ENCODE data around the gene ZNF799.
"Not testable (repeated sequence)": the region's sequence is repeated elsewhere in the genome, so short reads cannot be mapped to it uniquely, and the experiment has no call there.

Gene ZNF799

DNA sequence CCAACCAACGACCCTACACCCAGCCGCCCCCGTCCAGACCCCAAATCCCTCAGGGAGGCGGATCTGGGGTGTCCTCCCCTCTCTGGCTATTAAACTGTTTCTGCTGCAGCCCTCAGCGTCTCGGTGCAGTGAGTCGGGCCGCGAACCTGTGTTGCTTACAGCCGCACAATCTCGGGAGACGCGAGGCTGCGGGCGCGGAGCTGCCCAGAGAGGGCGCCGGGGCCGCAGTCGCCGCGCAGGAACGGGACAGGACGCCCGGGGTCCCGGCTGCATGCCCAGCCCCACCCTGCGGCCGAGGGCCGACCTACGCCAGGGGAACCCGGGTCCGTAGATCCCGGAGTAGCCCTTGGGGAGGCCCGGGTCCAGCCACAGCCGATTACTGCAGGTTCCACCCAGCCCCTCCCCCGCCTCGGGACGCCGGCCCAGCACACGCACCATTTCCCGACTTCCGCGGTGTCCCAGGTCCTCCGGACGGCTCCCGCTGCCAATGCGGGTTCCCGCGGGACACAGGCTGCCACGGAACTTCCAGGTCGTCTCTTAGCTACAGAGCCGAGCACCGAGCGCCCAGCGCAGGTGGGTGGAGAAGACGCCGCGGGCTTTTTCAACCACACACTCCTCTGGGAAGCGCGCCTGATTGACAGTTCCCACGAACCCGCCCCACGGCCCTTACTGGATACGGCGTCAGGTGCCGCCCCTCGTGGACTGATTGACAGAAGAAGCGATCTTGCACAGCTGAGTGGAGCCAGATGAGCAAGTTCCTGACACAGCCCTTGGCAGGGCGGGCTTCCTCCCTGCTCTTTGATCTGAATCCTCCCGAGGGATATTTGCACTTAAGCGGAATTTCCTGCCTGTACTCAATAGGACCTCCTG is at the start of gene ZNF799:
Gene ZNF799, minus strand, starts transcription at position 639 of the 870 bp plus-strand sequence. Its CDS starts 201 bp downstream, at position 438.
- peak; percentile 94 for DNase-seq (ENCODE audit: low spot score)

- no peak for DNase-seq (ENCODE audit: low spot score)
These were observed 49.8 kb upstream of the ZNF799 start for GRCh38 chr19:12450844-12451243.

GRCh38 chr19:12448808-12449207 is 47.7 kb upstream of the ZNF799 start:
- DNase-seq (ENCODE audit: low spot score): no peak

DNA sequence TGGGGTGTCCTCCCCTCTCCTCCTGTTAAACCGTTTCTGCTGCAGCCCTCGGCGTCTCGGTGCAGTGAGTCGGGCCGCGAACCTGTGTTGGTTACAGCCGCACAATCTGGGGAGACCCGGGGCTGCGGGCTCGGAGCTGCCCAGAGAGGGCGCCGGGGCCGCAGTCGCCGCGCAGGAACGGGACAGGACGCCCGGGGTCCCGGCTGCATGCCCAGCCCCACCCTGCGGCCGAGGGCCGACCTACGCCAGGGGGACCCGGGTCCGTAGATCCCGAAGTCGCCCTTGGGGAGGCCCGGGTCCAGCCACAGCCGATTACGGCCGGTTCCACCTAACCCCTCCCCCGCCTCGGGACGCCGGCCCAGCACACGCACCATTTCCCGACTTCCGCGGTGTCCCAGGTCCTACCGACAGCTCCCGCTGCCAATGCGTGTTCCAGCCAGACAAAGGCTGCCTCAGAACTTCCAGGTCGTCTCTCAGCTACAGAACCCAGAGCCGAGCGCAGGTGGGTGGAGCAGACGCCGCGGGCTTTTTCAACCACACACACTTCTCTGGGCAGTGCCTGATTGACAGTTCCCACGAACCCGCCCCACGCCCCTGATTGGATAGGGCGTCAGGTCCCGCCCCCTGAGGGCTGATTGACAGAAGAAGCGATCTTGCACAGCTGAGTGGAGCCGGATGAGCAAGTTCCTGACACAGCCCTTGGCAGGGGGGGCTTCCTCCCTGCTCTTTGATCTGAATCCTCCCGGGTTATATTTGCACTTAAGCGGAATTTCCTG is 39.7 kb upstream of the ZNF799 start, which contains the start of gene ZNF443:
Gene ZNF443, minus strand, starts transcription at position 481 of the 776 bp plus-strand sequence. Its CDS starts 107 bp downstream, at position 374.
- peak; percentile 96 for DNase-seq (ENCODE audit: low spot score)

DNA sequence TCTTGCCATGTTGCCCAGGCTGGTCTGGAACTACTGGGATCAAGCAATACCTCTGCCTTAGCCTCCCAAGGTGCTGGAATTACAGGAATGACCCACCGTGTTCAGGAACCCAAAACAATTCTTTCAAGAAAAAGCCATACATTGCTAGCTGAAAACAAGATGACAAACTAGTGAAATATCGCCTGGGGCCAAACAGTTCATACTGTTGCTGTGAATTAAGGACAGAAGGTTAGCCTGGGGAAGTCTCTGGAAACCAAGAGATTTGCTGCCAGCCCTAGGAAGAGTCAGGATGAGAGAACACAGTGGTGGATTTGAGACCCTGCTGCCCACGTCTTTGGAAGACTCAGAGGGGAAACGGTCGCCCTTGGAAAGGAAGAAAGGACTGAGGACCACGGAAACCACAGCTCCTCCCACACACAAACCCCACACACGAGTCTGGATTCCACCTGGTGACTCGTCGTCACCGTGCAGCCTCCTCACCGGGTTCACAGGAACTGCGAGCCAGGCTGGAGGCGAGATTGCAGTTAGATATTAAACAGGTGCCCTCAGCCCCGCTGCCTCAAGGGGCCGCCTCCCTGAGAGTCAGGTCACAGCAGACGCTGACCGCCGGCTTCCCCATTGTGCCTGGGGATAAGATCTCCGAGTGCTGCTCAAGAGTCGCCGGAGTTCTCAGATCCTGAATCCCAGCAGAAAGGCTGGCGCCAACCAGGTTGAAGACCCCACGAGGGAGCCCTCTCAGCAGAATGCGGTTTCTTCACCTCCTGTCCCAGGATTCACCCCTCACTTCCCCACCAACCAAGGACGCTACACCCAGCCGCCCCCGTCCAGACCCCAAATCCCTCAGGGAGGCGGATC is 38.8 kb upstream of the ZNF799 start:
- DNase-seq (ENCODE audit: low spot score): not testable (repeated sequence)

DNA sequence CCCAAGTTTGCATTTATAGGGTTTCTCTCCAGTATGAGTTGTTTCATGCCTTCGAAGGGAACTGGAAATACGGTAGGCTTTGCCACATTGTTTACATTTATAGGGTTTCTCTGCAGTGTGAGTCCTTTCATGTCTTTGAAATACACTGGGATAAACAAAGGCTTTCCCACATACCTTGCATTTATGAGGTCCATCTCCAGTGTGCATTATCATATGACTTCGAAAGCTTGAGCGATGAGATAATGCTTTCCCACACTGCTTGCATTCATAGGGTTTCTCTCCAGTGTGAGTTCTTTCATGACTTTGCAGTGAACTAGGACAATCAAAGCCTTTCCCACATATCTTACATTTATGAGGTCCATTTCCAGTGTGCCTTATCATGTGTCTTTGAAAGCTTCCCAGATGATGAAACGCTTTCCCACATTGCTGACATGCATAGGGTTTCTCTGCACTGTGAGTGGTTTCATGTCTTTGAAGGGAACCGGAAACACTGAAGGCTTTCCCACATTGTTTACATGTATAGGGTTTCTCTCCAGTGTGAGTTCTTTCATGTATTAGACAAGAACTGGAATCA is 29.7 kb upstream of the ZNF799 start:
- not testable (repeated sequence) for DNase-seq (ENCODE audit: low spot score)

GRCh38 chr19:12425888-12426274 is 24.8 kb upstream of the ZNF799 start:
- no peak for DNase-seq (ENCODE audit: low spot score)

DNA sequence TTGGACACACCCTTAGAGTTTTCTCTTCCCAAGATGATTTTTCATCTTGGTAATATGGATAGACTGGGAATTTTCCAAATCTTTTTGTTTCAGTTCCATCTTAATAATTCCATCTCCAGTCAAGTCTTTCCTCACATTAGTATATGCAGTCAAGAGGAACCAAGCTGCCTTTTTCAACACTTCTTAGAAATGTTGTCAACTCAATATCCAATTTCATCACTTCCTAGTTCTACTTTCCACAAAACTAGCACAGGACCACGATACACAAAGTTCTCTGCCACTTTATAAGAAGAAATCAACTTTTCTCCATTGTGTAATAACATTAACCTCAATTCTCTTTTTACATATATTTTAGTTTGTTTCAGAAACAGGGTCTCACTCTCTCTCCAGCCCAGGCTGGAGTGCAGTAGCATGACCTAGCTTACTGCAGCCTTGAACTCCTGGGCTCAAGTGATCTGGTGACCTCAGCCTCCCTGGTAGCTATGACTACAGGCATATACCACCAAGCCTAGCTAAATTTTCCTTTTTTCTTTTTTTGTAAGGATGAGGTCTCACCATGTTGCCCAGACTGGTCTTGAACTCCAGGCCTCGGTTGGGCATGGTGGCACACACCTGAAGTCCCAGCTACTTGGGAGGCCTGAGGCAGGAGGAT is 24.3 kb upstream of the ZNF799 start:
- DNase-seq (ENCODE audit: low spot score): no peak

- DNase-seq (ENCODE audit: low spot score): not testable (repeated sequence)
These were observed 16.2 kb upstream of the ZNF799 start for GRCh38 chr19:12417273-12417672.

- DNase-seq (ENCODE audit: low spot score): no peak
These were observed 10.8 kb upstream of the ZNF799 start for GRCh38 chr19:12411893-12412292.

- DNase-seq (ENCODE audit: low spot score): peak; percentile 8
These were observed 1.0 kb downstream of the ZNF799 start for GRCh38 chr19:12399901-12400632.

DNA sequence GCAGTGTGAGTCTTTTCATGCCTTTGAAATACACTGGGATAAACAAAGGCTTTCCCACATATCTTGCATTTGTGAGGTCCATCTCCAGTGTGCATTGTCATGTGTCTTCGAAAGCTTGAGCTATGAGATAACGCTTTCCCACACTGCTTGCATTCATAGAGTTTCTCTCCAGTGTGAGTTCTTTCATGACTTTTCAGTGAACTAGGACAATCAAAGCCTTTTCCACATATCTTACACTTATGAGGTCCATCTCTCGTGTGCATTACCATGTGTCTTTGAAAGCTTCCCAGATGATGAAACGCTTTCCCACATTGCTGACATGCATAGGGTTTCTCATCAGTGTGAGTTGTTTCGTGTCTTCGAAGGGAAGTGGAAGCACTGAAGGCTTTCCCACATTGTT is 9.9 kb downstream of the ZNF799 start:
- DNase-seq (ENCODE audit: low spot score): not testable (repeated sequence)

GRCh38 chr19:12386365-12386764 is 14.7 kb downstream of the ZNF799 start:
- not testable (repeated sequence) for DNase-seq (ENCODE audit: low spot score)

DNA sequence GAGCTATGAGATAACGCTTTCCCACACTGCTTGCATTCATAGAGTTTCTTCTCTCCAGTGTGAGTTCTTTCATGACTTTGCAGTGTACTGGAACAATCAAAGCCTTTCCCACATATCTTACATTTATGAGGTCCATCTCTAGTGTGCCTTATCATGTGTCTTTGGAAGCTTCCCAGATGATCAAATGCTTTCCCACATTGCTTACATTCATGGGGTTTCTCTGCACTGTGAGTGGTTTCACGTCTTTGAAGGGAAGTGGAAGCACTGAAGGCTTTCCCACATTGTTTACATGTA is 20.7 kb downstream of the ZNF799 start:
- DNase-seq (ENCODE audit: low spot score): no peak

DNA sequence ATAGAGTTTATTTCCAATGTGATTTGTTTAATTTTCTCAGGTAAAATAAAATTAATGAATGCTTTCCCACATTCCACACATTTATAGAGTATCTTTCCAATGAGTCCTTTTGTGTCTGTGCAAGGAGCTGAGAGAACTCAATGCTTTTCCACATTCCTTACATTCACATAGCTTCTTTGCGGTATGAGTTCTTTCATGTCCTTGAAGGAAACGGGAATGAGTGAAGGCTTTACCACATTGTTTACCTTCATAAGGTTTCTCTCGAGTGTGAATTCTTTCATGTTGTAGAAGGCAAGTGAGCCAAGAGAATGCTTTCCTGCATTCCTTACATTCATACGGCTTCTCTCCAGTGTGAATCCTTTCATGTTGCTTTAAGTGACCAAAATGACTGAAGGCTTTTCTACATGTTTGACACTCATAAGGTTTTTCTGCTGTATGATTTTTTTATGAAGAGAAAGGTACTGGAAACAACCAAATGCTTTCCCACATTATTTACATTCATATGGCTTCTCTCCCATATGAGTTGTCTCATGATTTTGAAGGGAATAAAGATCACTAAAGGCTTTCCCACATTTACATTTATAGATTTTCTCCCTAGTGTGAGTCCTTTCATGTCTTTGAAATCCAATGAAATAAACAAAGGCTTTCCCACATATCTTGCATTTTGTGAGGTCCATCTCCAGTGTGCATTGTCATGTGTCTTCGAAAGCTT is 21.2 kb downstream of the ZNF799 start:
- DNase-seq (ENCODE audit: low spot score): no peak

DNA sequence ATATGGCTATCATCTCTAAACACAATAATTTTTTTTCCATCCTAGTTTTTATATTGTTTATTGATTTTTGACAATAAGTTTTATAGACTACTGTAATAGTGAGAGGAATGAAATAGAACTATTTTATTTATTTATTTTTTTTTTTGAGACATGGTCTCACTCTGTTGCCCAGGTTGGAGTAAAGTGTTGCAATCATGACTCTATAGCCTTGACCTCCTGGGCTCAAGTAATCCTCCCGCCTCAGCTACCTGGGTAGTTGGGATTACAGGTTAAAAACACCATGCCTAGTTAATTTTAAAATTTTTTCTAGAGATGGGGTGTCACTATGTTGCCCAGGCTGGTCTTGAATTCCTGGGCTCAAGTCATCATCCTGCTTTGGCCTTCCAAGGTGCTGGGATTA is 27.0 kb downstream of the ZNF799 start:
- no peak for DNase-seq (ENCODE audit: low spot score)

- DNase-seq (ENCODE audit: low spot score): peak; percentile 92
These were observed 35.6 kb downstream of the ZNF799 start, which contains the start of gene ZNF442 for GRCh38 chr19:12365236-12366162. ZNF442 (minus strand) TSS chr19:12365683; CDS start chr19:12363631, 2,052 bp downstream.

- DNase-seq (ENCODE audit: low spot score): no peak
These were observed 36.5 kb downstream of the ZNF799 start for GRCh38 chr19:12364391-12365235.

Data from LoVo (cell line).